IMR-90 (cell line): Measurements from ENCODE around the gene TCF7L2. TPM values are rescaled to one million over a fixed set of nuclear protein-coding genes. Genes with fewer than 3 reads are reported as not detected.

Source experiments
- ATAC-seq: fragments of 200-7000 bp; cut with Tn5 transposase; 2 replicates; pipeline ENCODE4 v1.9.1; 2020; ENCODE audit warnings: low read depth, mild to moderate bottlenecking, moderate library complexity
- BruUV-seq: library from RNA; stranded (reverse); fragments of 400-500 nt; replicated peaks from 2 replicates; lab custom pipeline; 2021; lab: Mats Ljungman, UMichigan
- CTCF ChIA-PET: fragments of 300-600 bp; formaldehyde crosslinking; extraction: SDS; loops from one replicate; lab custom pipeline; 2021; ENCODE audit warnings: antibody characterized with exemption; lab: Yijun Ruan, JAX
- POLR2A ChIA-PET: fragments of 300-600 bp; sonication (Branson Sonifier 250); formaldehyde crosslinking; loops from one replicate; lab custom pipeline; 2022; ENCODE audit warnings: antibody characterized with exemption; ENCODE audit not compliant: unreplicated experiment; lab: Charles Lee
- DNase-seq: peaks from one replicate; pipeline ENCODE4 v3.0.0; 2013
- H2AFZ ChIP-seq: replicated peaks from 2 replicates; pipeline ENCODE3; 2013; ENCODE audit warnings: low read length, mild to moderate bottlenecking; ENCODE audit not compliant: poor library complexity
- H2AK5ac ChIP-seq: 2 replicates; pipeline ENCODE4 v1.6.1; 2013; ENCODE audit warnings: low read depth, low read length, inconsistent platforms
- H2AK9ac ChIP-seq: replicated peaks from 2 replicates; pipeline ENCODE3; 2013; ENCODE audit warnings: mild to moderate bottlenecking, low read depth, low read length, moderate library complexity; ENCODE audit not compliant: poor library complexity
- H2BK120ac ChIP-seq: 2 replicates; pipeline ENCODE4 v1.6.1; 2013; ENCODE audit warnings: low read depth, low read length, inconsistent platforms
- H2BK15ac ChIP-seq: 3 replicates; pipeline ENCODE4 v1.6.1; 2013; ENCODE audit warnings: low read depth, low read length, inconsistent platforms
- H2BK20ac ChIP-seq: 2 replicates; pipeline ENCODE4 v1.6.1; 2013; ENCODE audit warnings: low read depth, mild to moderate bottlenecking, inconsistent platforms, low read length, moderate library complexity
- H2BK5ac ChIP-seq: 2 replicates; pipeline ENCODE4 v1.6.1; 2013; ENCODE audit warnings: mild to moderate bottlenecking, low read depth, low read length, inconsistent platforms; ENCODE audit not compliant: poor library complexity, severe bottlenecking
- H3K14ac ChIP-seq: replicated peaks from 2 replicates; pipeline ENCODE4 v1.6.1; 2013; ENCODE audit warnings: low read depth, low read length, inconsistent platforms
- H3K18ac ChIP-seq: 2 replicates; pipeline ENCODE4 v1.6.1; 2013; ENCODE audit warnings: low read depth, low read length, control low read depth
- H3K23ac ChIP-seq: 2 replicates; pipeline ENCODE4 v1.6.1; 2013; ENCODE audit warnings: low read depth, low read length, inconsistent platforms
- H3K27ac ChIP-seq: 2 replicates; pipeline ENCODE4 v1.5.1; 2013; ENCODE audit warnings: mild to moderate bottlenecking, control low read depth, low read length; ENCODE audit not compliant: insufficient read depth
- H3K27me3 ChIP-seq: 2 replicates; pipeline ENCODE4 v1.6.1; 2013; ENCODE audit warnings: low read length; ENCODE audit not compliant: control insufficient read depth, insufficient read depth
- H3K36me3 ChIP-seq: 2 replicates; pipeline ENCODE4 v1.6.1; 2013; ENCODE audit warnings: low read length, mixed read lengths; ENCODE audit not compliant: control insufficient read depth, insufficient read depth
- H3K4ac ChIP-seq: 2 replicates; pipeline ENCODE4 v1.6.1; 2013; ENCODE audit warnings: low read depth, low read length, inconsistent platforms
- H3K4me1 ChIP-seq: 2 replicates; pipeline ENCODE4 v1.6.1; 2013; ENCODE audit warnings: low read length, mixed read lengths; ENCODE audit not compliant: control insufficient read depth, insufficient read depth
- H3K4me2 ChIP-seq: 2 replicates; pipeline ENCODE4 v1.6.1; 2013; ENCODE audit warnings: low read depth, mild to moderate bottlenecking, control low read depth, low read length, moderate library complexity
- H3K4me3 ChIP-seq: 2 replicates; pipeline ENCODE4 v1.5.1; 2013; ENCODE audit warnings: low read depth, mild to moderate bottlenecking, control low read depth, low read length, moderate library complexity; ENCODE audit not compliant: insufficient read depth
- H3K56ac ChIP-seq: 2 replicates; pipeline ENCODE4 v1.6.1; 2013; ENCODE audit warnings: low read length, inconsistent platforms; ENCODE audit not compliant: insufficient read depth; ENCODE audit errors: extremely low read depth
- H3K79me1 ChIP-seq, 2 experiments: 2 replicates each; pipeline ENCODE4 v1.6.1; 2013; ENCODE audit warnings: low read length in 2 of 2, inconsistent platforms in 1 of 2, low read depth in 1 of 2
- H3K9ac ChIP-seq: 2 replicates; pipeline ENCODE4 v1.6.1; 2013; ENCODE audit warnings: low read depth, low read length, control low read depth
- H3K9me1 ChIP-seq: 2 replicates; pipeline ENCODE4 v1.6.1; 2013; ENCODE audit warnings: low read length, inconsistent platforms; ENCODE audit not compliant: insufficient read depth
- H3K9me3 ChIP-seq: 2 replicates; pipeline ENCODE4 v1.6.1; 2013; ENCODE audit warnings: low read length; ENCODE audit not compliant: control insufficient read depth, insufficient read depth
- H4K20me1 ChIP-seq: 2 replicates; pipeline ENCODE4 v1.6.1; 2013; ENCODE audit warnings: low read length, inconsistent platforms; ENCODE audit not compliant: insufficient read depth
- H4K5ac ChIP-seq: 2 replicates; pipeline ENCODE4 v1.6.1; 2013; ENCODE audit warnings: mild to moderate bottlenecking, low read depth, low read length, control low read depth
- H4K8ac ChIP-seq, 2 experiments: 2 replicates each; pipeline ENCODE4 v1.6.1; 2013; ENCODE audit warnings: low read depth in 2 of 2, low read length in 2 of 2, control low read depth in 1 of 2, inconsistent platforms in 1 of 2
- H4K91ac ChIP-seq: 2 replicates; pipeline ENCODE4 v1.6.1; 2013; ENCODE audit warnings: low read depth, low read length, inconsistent platforms; ENCODE audit not compliant: insufficient read depth
- CEBPB ChIP-seq: IDR thresholded peaks from 2 replicates; pipeline ENCODE4 v1.6.1; 2012; ENCODE audit warnings: low read depth, low read length, improper control_type of control experiment
- CHD1 ChIP-seq: IDR thresholded peaks from 2 replicates; pipeline ENCODE4 v1.6.1; 2012; ENCODE audit warnings: low read depth, low read length, improper control_type of control experiment
- CTCF ChIP-seq: conservative IDR thresholded peaks from 2 replicates; pipeline ENCODE4 v1.5.1; 2012; ENCODE audit warnings: mild to moderate bottlenecking, low read depth, low read length, improper control_type of control experiment
- ELK1 ChIP-seq: fragments of 150-350 bp; IDR thresholded peaks from 2 replicates; pipeline ENCODE4 v1.6.1; 2016; ENCODE audit warnings: low read depth, mild to moderate bottlenecking, low read length, moderate library complexity, borderline replicate concordance
- FOS ChIP-seq: fragments of 150-350 bp; IDR thresholded peaks from 2 replicates; pipeline ENCODE4 v1.6.1; 2016; ENCODE audit warnings: low read depth, low read length
- WGBS, 2 experiments: methylation state at CpG; one replicate each; pipeline versions ENCODE4 v1.1.5 to v1.1.7; 2013; ENCODE audit warnings: missing lambda C conversion rate in 2 of 2; ENCODE audit not compliant: insufficient read length in 1 of 2; ENCODE audit errors: extremely low coverage in 2 of 2; 5-methylcytosine and 5-hydroxymethylcytosine counted together
- dilution Hi-C: fragments of 300-500 bp; cut with HindIII; formaldehyde crosslinking; loops from one replicate; pipeline ENCODE4 v1.14.3; 2018; ENCODE audit warnings: low sequenced_read_pairs; ENCODE audit not compliant: unreplicated experiment
- in situ Hi-C: fragments of 300-500 bp; cut with MboI; formaldehyde crosslinking; loops from 3 replicates; pipeline ENCODE4 v1.14.3; 2019; ENCODE audit warnings: low sequenced_read_pairs, inconsistent platforms, mixed read lengths
- intact Hi-C: fragments of 100-400 bp; cut with micrococcal nuclease; formaldehyde crosslinking; loops from 2 replicates; pipeline ENCODE4 v1.10.0; 2022
- polyA plus RNA-seq, 3 experiments: library from polyadenylated mRNA; depleted of rRNA; stranded (reverse); fragments of >200 nt; gene quantifications; 2 replicates each; pipeline ENCODE4 v1.2.3, GENCODE V29; 2012; ENCODE audit warnings: low replicate concordance in 1 of 3
- total RNA-seq: library from RNA; depleted of rRNA; stranded (reverse); fragments of >200 nt; gene quantifications from 2 replicates; pipeline ENCODE4 v1.2.3, GENCODE V29; 2012

The TCF7L2 gene
- total and polyA plus RNA-seq, 2 of the 4 experiments (the other 2 are of a cell fraction): 1.3 to 12.2 TPM

- intact Hi-C loops: loop anchor here (10.0 kb wide), 1 partner anchor 331 kb away; no protein-coding TSS in a partner anchor
- H4K91ac ChIP-seq: no peak overlapping the region
These were observed 103.8 kb downstream of the TCF7L2 start for GRCh38 chr10:113053881-113054280.

More at GRCh38 chr10:113053881-113054280, 103.8 kb downstream of the TCF7L2 start:
- Histone ChIP-seq H2BK5ac (no peak overlapping the region), H3K36me3 (peaks cover 4% of the 10 kb centered on the region; the same call in 1 of the 2 replicates), H3K9me1 (peaks cover 27% of the 10 kb centered on the region), H4K20me1 (peaks cover 18% of the 10 kb centered on the region), H4K8ac (no peak overlapping the region), H4K5ac (no peak overlapping the region), H3K9ac (no peak overlapping the region), H2BK20ac (no peak overlapping the region), H2BK120ac (no peak overlapping the region), H2BK15ac (0 out of 3 replicates have a peak overlapping the region, but pooled peaks have one; percentile 18), H3K18ac (no peak overlapping the region), H3K4ac (peak overlapping the region; percentile 28; the same call in 1 of the 2 replicates), H2AK9ac (no peak overlapping the region), H3K9me3 (no peaks in the 10 kb centered on the region), H3K56ac (no peak overlapping the region), H2AFZ (no peak overlapping the region), H3K23ac (0 out of 2 replicates have a peak overlapping the region, but pooled peaks have one; percentile 10), H2AK5ac (peak overlapping the region; percentile 10; the same call in 1 of the 2 replicates), H3K4me2 (no peak overlapping the region), H3K14ac (peak overlapping the region; percentile 17), H3K4me1 (peaks cover 23% of the 10 kb centered on the region), H3K4me3 (no peak overlapping the region), H3K27ac (no peak overlapping the region), H3K27me3 (no peaks in the 10 kb centered on the region), H3K79me1 (peaks cover 52 to 86% of the 10 kb centered on the region in 2 experiments)
- dilution Hi-C loops (no loop called here), in situ Hi-C loops (no loop called here)
- ATAC-seq: no peak
- WGBS, 2 experiments: 90% methylated on average over 2 of the region's 5 CpGs; no CpG with 5 or more reads in 1 of the 2 experiments
- DNase-seq: no peak
- POLR2A ChIA-PET: no interaction called here
- CTCF ChIA-PET: no interaction called here
- no peak for TF ChIP-seq FOS
- no peak for TF ChIP-seq CHD1
- no peak for TF ChIP-seq CEBPB
- no peak for TF ChIP-seq ELK1
- TF ChIP-seq CTCF: no peak
- BruUV-seq: no TSS peak
